ENCODE results near the gene ZNF654.

GRCh38 chr3:88040529-88040928 is 18.5 kb upstream of the ZNF654 start:
- TF ChIP-seq FOSL1 (tag; conservative IDR thresholded peaks at IDR 0.05) (no peak), CHD2 (IDR thresholded peaks at IDR 0.05; ENCODE audit: low read depth, low read length) (no peak), MXD1 (CRISPR knock-in tag; IDR thresholded peaks at IDR 0.05; ENCODE audit: borderline replicate concordance, poor library complexity, severe bottlenecking) (no peak), POLR2A (conservative IDR thresholded peaks at IDR 0.05) (no peak), CHD4 (IDR thresholded peaks at IDR 0.05; ENCODE audit: insufficient read depth, insufficient replicate concordance, low read depth, low read length, poor library complexity, severe bottlenecking) (no peak), USF1 (CRISPR knock-in tag; IDR thresholded peaks at IDR 0.05) (no peak), ZNF592 (IDR thresholded peaks at IDR 0.05) (no peak), SMARCA4 (IDR thresholded peaks at IDR 0.05) (no peak), ZNF449 (CRISPR knock-in tag; IDR thresholded peaks at IDR 0.05) (no peak), U2AF2 (optimal IDR thresholded peaks at IDR 0.05; ENCODE audit: low read depth, low read length) (no peak), ZNF280B (CRISPR knock-in tag; IDR thresholded peaks at IDR 0.05) (no peak), XRCC5 (IDR thresholded peaks at IDR 0.05; ENCODE audit: low read depth, low read length) (no peak)
- TF ChIP-seq, protein P1, sequence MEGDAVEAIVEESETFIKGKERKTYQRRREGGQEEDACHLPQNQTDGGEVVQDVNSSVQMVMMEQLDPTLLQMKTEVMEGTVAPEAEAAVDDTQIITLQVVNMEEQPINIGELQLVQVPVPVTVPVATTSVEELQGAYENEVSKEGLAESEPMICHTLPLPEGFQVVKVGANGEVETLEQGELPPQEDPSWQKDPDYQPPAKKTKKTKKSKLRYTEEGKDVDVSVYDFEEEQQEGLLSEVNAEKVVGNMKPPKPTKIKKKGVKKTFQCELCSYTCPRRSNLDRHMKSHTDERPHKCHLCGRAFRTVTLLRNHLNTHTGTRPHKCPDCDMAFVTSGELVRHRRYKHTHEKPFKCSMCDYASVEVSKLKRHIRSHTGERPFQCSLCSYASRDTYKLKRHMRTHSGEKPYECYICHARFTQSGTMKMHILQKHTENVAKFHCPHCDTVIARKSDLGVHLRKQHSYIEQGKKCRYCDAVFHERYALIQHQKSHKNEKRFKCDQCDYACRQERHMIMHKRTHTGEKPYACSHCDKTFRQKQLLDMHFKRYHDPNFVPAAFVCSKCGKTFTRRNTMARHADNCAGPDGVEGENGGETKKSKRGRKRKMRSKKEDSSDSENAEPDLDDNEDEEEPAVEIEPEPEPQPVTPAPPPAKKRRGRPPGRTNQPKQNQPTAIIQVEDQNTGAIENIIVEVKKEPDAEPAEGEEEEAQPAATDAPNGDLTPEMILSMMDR (IDR thresholded peaks at IDR 0.05 in 2 of 3, conservative IDR thresholded peaks at IDR 0.05 in 1 of 3; ENCODE audit: insufficient read depth in 2 of 3, low read depth in 1 of 3, low read length in 3 of 3) = no peak

Data from K562 (cell line).